DND-41 (cell line): ENCODE measurements around the gene CTNNA3.

ENCODE experiments used
- ATAC-seq: fragments of 200-7000 bp; cut with Tn5 transposase; 3 replicates; pipeline ENCODE4 v1.9.1; 2021; ENCODE audit warnings: low read depth; ENCODE audit not compliant: insufficient read depth
- DNase-seq: peaks from one replicate; pipeline ENCODE4 v3.0.0-alpha.2; 2020
- H2AFZ ChIP-seq: 2 replicates; pipeline ENCODE4 v1.6.0; 2012; ENCODE audit warnings: low read depth, low read length
- H3K27ac ChIP-seq: 2 replicates; pipeline ENCODE4 v1.5.1; 2012; ENCODE audit warnings: low read length, inconsistent platforms
- H3K27me3 ChIP-seq: fragments of 200-600 bp; sonication (generic); 2 replicates; pipeline ENCODE4 v1.6.0; 2012; ENCODE audit warnings: low read length, mild to moderate bottlenecking, inconsistent platforms; ENCODE audit not compliant: insufficient read depth, poor library complexity
- H3K36me3 ChIP-seq: 2 replicates; pipeline ENCODE4 v1.5.1; 2012; ENCODE audit warnings: low read length, inconsistent platforms; ENCODE audit not compliant: insufficient read depth
- H3K4me1 ChIP-seq: 2 replicates; pipeline ENCODE4 v1.5.1; 2012; ENCODE audit warnings: mild to moderate bottlenecking, low read length; ENCODE audit not compliant: insufficient read depth
- H3K4me2 ChIP-seq: 2 replicates; pipeline ENCODE4 v1.6.0; 2012; ENCODE audit warnings: mild to moderate bottlenecking, moderate library complexity, low read length, inconsistent platforms; ENCODE audit not compliant: insufficient read depth
- H3K4me3 ChIP-seq, 2 experiments: fragments of 200-600 bp in 1 of 2; shearing (Covaris generic) in 1 of 2; 2 replicates each; pipeline ENCODE4 v1.5.1; 2012 to 2016; ENCODE audit warnings: inconsistent platforms in 2 of 2, low read length in 2 of 2, mild to moderate bottlenecking in 2 of 2, low read depth in 1 of 2, moderate library complexity in 1 of 2
- H3K79me2 ChIP-seq: 2 replicates; pipeline ENCODE4 v1.6.0; 2012; ENCODE audit warnings: low read length, inconsistent platforms; ENCODE audit not compliant: insufficient read depth
- H3K9ac ChIP-seq: 2 replicates; pipeline ENCODE4 v1.6.0; 2012; ENCODE audit warnings: low read depth, mild to moderate bottlenecking, inconsistent platforms, low read length, moderate library complexity
- H3K9me3 ChIP-seq: 2 replicates; pipeline ENCODE4 v1.5.1; 2012; ENCODE audit warnings: low read length, moderate library complexity, mild to moderate bottlenecking, inconsistent platforms; ENCODE audit not compliant: insufficient read depth, severe bottlenecking
- H4K20me1 ChIP-seq: 2 replicates; pipeline ENCODE4 v1.6.0; 2012; ENCODE audit warnings: low read length; ENCODE audit not compliant: insufficient read depth
- CTCF ChIP-seq: IDR thresholded peaks from 2 replicates; pipeline ENCODE4 v1.5.1; 2012; ENCODE audit warnings: borderline replicate concordance, low read length, moderate library complexity, mild to moderate bottlenecking; ENCODE audit not compliant: poor library complexity, severe bottlenecking; ENCODE audit errors: extremely low read depth
- EZH2 ChIP-seq: IDR thresholded peaks from 3 replicates; pipeline ENCODE4 v1.6.1; 2012; ENCODE audit warnings: borderline replicate concordance, low read depth, mild to moderate bottlenecking, moderate library complexity, low read length, inconsistent platforms; ENCODE audit not compliant: severe bottlenecking

CTNNA3 gene

GRCh38 chr10:66772548-66773471, 923.2 kb downstream of the CTNNA3 start:
- Histone ChIP-seq H3K79me2 (no peaks in the 10 kb centered on the region), H3K9me3 (no peaks in the 10 kb centered on the region), H3K36me3 (no peaks in the 10 kb centered on the region), H4K20me1 (no peaks in the 10 kb centered on the region), H3K4me2 (no peak overlapping the region), H2AFZ (no peak overlapping the region), H3K4me1 (no peaks in the 10 kb centered on the region), H3K4me3 (no peak overlapping the region), H3K9ac (no peak overlapping the region), H3K27me3 (no peaks in the 10 kb centered on the region), H3K27ac (no peak overlapping the region)
- DNase-seq (no peak), ATAC-seq (no peak)
- TF ChIP-seq CTCF: no peak
- TF ChIP-seq EZH2: no peak

- H3K27me3 ChIP-seq: no peaks in the 10 kb centered on the region
- no peak overlapping the region for H3K4me3 ChIP-seq
- DNase-seq: no peak
- no peak overlapping the region for H3K27ac ChIP-seq
- no peaks in the 10 kb centered on the region for H3K9me3 ChIP-seq
- no peak overlapping the region for H3K9ac ChIP-seq
- H3K36me3 ChIP-seq: no peaks in the 10 kb centered on the region
- TF ChIP-seq CTCF: no peak
- TF ChIP-seq EZH2: no peak
- H3K79me2 ChIP-seq: no peaks in the 10 kb centered on the region
- no peak for ATAC-seq
- no peak overlapping the region for H3K4me2 ChIP-seq
- no peaks in the 10 kb centered on the region for H3K4me1 ChIP-seq
- no peaks in the 10 kb centered on the region for H4K20me1 ChIP-seq
- H2AFZ ChIP-seq: no peak overlapping the region
Observed at GRCh38 chr10:66767707-66768106, 928.3 kb downstream of the CTNNA3 start.

- no peaks in the 10 kb centered on the region for H4K20me1 ChIP-seq
- no peak overlapping the region for H3K4me3 ChIP-seq
- no peaks in the 10 kb centered on the region for H3K79me2 ChIP-seq
- no peaks in the 10 kb centered on the region for H3K4me1 ChIP-seq
- no peak overlapping the region for H3K9ac ChIP-seq
- ATAC-seq (no peak), DNase-seq (no peak)
- no peaks in the 10 kb centered on the region for H3K27me3 ChIP-seq
- H3K4me2 ChIP-seq: no peak overlapping the region
- no peaks in the 10 kb centered on the region for H3K36me3 ChIP-seq
- H2AFZ ChIP-seq: no peak overlapping the region
- H3K27ac ChIP-seq: no peak overlapping the region
- TF ChIP-seq EZH2: no peak
- no peak for TF ChIP-seq CTCF
- no peaks in the 10 kb centered on the region for H3K9me3 ChIP-seq
Observed at GRCh38 chr10:66762218-66762729, 933.7 kb downstream of the CTNNA3 start.
